T-helper 2 cell treated with Interferon-gamma antibody and Interleukin-4, amounts not matched to agents 5 μg/mL and 100 μg/mL, for 36 hours (primary cell): ENCODE measurements around the gene ABCC8.

Source experiments
- DNase-seq: peaks from one replicate; pipeline ENCODE4 v3.0.0; 2021; ENCODE audit warnings: low spot score
- H3K27ac Mint-ChIP-seq: one replicate; pipeline ENCODE4 v1.8.0; 2021; ENCODE audit warnings: mild to moderate bottlenecking, mixed read lengths
- H3K27me3 Mint-ChIP-seq: one replicate; pipeline ENCODE4 v1.8.0; 2021; ENCODE audit warnings: low read depth, mixed read lengths
- H3K36me3 Mint-ChIP-seq: one replicate; pipeline ENCODE4 v1.8.0; 2021; ENCODE audit warnings: low read depth, mixed read lengths
- H3K4me1 Mint-ChIP-seq: one replicate; pipeline ENCODE4 v1.8.0; 2021; ENCODE audit warnings: low read depth, mixed read lengths
- H3K4me3 Mint-ChIP-seq: one replicate; pipeline ENCODE4 v1.8.0; 2022; ENCODE audit warnings: mild to moderate bottlenecking, moderate library complexity, mixed read lengths
- H3K9me3 Mint-ChIP-seq: one replicate; pipeline ENCODE4 v1.8.0; 2021; ENCODE audit warnings: mixed read lengths

ABCC8 gene

GRCh38 chr11:17384002-17384511 is 92.6 kb downstream of the ABCC8 start:
- DNase-seq, result peak; percentile 63
- H3K36me3 Mint-ChIP-seq, result no peaks in the 10 kb centered on the region
- peaks cover 1% of the 10 kb centered on the region for H3K4me1 Mint-ChIP-seq
- no peaks in the 10 kb centered on the region for H3K9me3 Mint-ChIP-seq
- H3K27me3 Mint-ChIP-seq, result peaks cover 9% of the 10 kb centered on the region
- H3K27ac Mint-ChIP-seq, result no peak overlapping the region
- no peak overlapping the region for H3K4me3 Mint-ChIP-seq

GRCh38 chr11:17383461-17383860 is 93.2 kb downstream of the ABCC8 start:
- Mint-ChIP-seq H3K36me3 (no peaks in the 10 kb centered on the region), H3K27ac (no peak overlapping the region), H3K4me1 (no peaks in the 10 kb centered on the region), H3K27me3 (peaks cover 6% of the 10 kb centered on the region), H3K9me3 (no peaks in the 10 kb centered on the region), H3K4me3 (no peak overlapping the region)
- DNase-seq, result no peak

- no peaks in the 10 kb centered on the region for H3K36me3 Mint-ChIP-seq
- no peaks in the 10 kb centered on the region for H3K27me3 Mint-ChIP-seq
- H3K4me3 Mint-ChIP-seq, result no peak overlapping the region
- no peaks in the 10 kb centered on the region for H3K4me1 Mint-ChIP-seq
- H3K9me3 Mint-ChIP-seq, result no peaks in the 10 kb centered on the region
- H3K27ac Mint-ChIP-seq, result no peak overlapping the region
- no peak for DNase-seq
These were observed 94.5 kb downstream of the ABCC8 start for GRCh38 chr11:17382046-17382728.

- Mint-ChIP-seq H3K27ac (no peak overlapping the region), H3K36me3 (no peaks in the 10 kb centered on the region), H3K4me1 (no peaks in the 10 kb centered on the region), H3K27me3 (no peaks in the 10 kb centered on the region), H3K9me3 (no peaks in the 10 kb centered on the region), H3K4me3 (no peak overlapping the region)
- no peak for DNase-seq
These were observed 95.5 kb downstream of the ABCC8 start for GRCh38 chr11:17381156-17381555.

GRCh38 chr11:17379383-17380180 is 97.1 kb downstream of the ABCC8 start:
- Mint-ChIP-seq H3K4me1 (no peaks in the 10 kb centered on the region), H3K4me3 (no peak overlapping the region), H3K27me3 (no peaks in the 10 kb centered on the region), H3K9me3 (no peaks in the 10 kb centered on the region), H3K27ac (no peak overlapping the region), H3K36me3 (no peaks in the 10 kb centered on the region)
- DNase-seq, result no peak

- H3K4me1 Mint-ChIP-seq, result no peaks in the 10 kb centered on the region
- DNase-seq, result no peak
- no peaks in the 10 kb centered on the region for H3K36me3 Mint-ChIP-seq
- H3K27ac Mint-ChIP-seq, result no peak overlapping the region
- H3K27me3 Mint-ChIP-seq, result no peaks in the 10 kb centered on the region
- no peak overlapping the region for H3K4me3 Mint-ChIP-seq
- H3K9me3 Mint-ChIP-seq, result peaks cover under 1% of the 10 kb centered on the region
These were observed 98.0 kb downstream of the ABCC8 start for GRCh38 chr11:17378655-17379054.

- H3K9me3 Mint-ChIP-seq, result peaks cover 22% of the 10 kb centered on the region
- no peak overlapping the region for H3K27ac Mint-ChIP-seq
- H3K36me3 Mint-ChIP-seq, result peaks cover 7% of the 10 kb centered on the region
- no peak for DNase-seq
- no peaks in the 10 kb centered on the region for H3K27me3 Mint-ChIP-seq
- H3K4me3 Mint-ChIP-seq, result no peak overlapping the region
- no peaks in the 10 kb centered on the region for H3K4me1 Mint-ChIP-seq
These were observed 100.2 kb downstream of the ABCC8 start for GRCh38 chr11:17376493-17376892.

- Mint-ChIP-seq H3K36me3 (peaks cover 9% of the 10 kb centered on the region), H3K9me3 (peaks cover 31% of the 10 kb centered on the region), H3K4me1 (no peaks in the 10 kb centered on the region), H3K4me3 (no peak overlapping the region), H3K27ac (no peak overlapping the region), H3K27me3 (no peaks in the 10 kb centered on the region)
- DNase-seq, result no peak
These were observed 101.1 kb downstream of the ABCC8 start for GRCh38 chr11:17375547-17375946.

GRCh38 chr11:17371614-17372013 is 105.0 kb downstream of the ABCC8 start:
- H3K4me1 Mint-ChIP-seq, result peaks cover 8% of the 10 kb centered on the region
- H3K36me3 Mint-ChIP-seq, result peaks cover 25% of the 10 kb centered on the region
- H3K9me3 Mint-ChIP-seq, result peaks cover 55% of the 10 kb centered on the region
- no peak for DNase-seq
- no peak overlapping the region for H3K27ac Mint-ChIP-seq
- no peak overlapping the region for H3K4me3 Mint-ChIP-seq
- H3K27me3 Mint-ChIP-seq, result no peaks in the 10 kb centered on the region

GRCh38 chr11:17369684-17370243 is 106.9 kb downstream of the ABCC8 start:
- Mint-ChIP-seq H3K9me3 (peaks cover 55% of the 10 kb centered on the region), H3K27me3 (no peaks in the 10 kb centered on the region), H3K4me3 (no peak overlapping the region), H3K4me1 (peaks cover 8% of the 10 kb centered on the region), H3K27ac (no peak overlapping the region), H3K36me3 (peaks cover 25% of the 10 kb centered on the region)
- no peak for DNase-seq

GRCh38 chr11:17369094-17369493 is 107.6 kb downstream of the ABCC8 start:
- H3K4me3 Mint-ChIP-seq, result no peak overlapping the region
- peaks cover 25% of the 10 kb centered on the region for H3K36me3 Mint-ChIP-seq
- peak; percentile 15 for DNase-seq
- H3K27ac Mint-ChIP-seq, result no peak overlapping the region
- H3K27me3 Mint-ChIP-seq, result no peaks in the 10 kb centered on the region
- H3K4me1 Mint-ChIP-seq, result peaks cover 8% of the 10 kb centered on the region
- peaks cover 55% of the 10 kb centered on the region for H3K9me3 Mint-ChIP-seq

- H3K27me3 Mint-ChIP-seq, result no peaks in the 10 kb centered on the region
- H3K36me3 Mint-ChIP-seq, result peaks cover 25% of the 10 kb centered on the region
- peaks cover 8% of the 10 kb centered on the region for H3K4me1 Mint-ChIP-seq
- DNase-seq, result peak; percentile 41
- no peak overlapping the region for H3K27ac Mint-ChIP-seq
- no peak overlapping the region for H3K4me3 Mint-ChIP-seq
- H3K9me3 Mint-ChIP-seq, result peaks cover 53% of the 10 kb centered on the region
These were observed 108.1 kb downstream of the ABCC8 start for GRCh38 chr11:17368551-17368950.

- Mint-ChIP-seq H3K27me3 (peaks cover 3% of the 10 kb centered on the region), H3K4me3 (no peak overlapping the region), H3K27ac (no peak overlapping the region), H3K36me3 (peaks cover 18% of the 10 kb centered on the region), H3K9me3 (peaks cover 33% of the 10 kb centered on the region), H3K4me1 (peaks cover 8% of the 10 kb centered on the region)
- DNase-seq, result no peak
These were observed 110.2 kb downstream of the ABCC8 start for GRCh38 chr11:17366495-17366894.

GRCh38 chr11:17354601-17354991 is 122.0 kb downstream of the ABCC8 start:
- H3K27me3 Mint-ChIP-seq, result peaks cover 39% of the 10 kb centered on the region
- peak overlapping the region; percentile 88 for H3K4me3 Mint-ChIP-seq
- H3K4me1 Mint-ChIP-seq, result peaks cover 34% of the 10 kb centered on the region
- DNase-seq, result peak; percentile 65
- peaks cover 13% of the 10 kb centered on the region for H3K36me3 Mint-ChIP-seq
- H3K9me3 Mint-ChIP-seq, result peaks cover 3% of the 10 kb centered on the region
- H3K27ac Mint-ChIP-seq, result no peak overlapping the region
